Chondrocyte (in vitro differentiated cells): ENCODE data around the gene ERFL. TPM values are rescaled to one million over a fixed set of nuclear protein-coding genes. Genes with fewer than 3 reads are reported as not detected.

Experiments
- DNase-seq: peaks from one replicate; pipeline ENCODE4 v3.0.0; 2021; ENCODE audit warnings: mixed read lengths, low spot score
- H3K27ac Mint-ChIP-seq: one replicate; pipeline ENCODE4 v1.8.0; 2021; ENCODE audit warnings: mild to moderate bottlenecking, moderate library complexity, mixed read lengths; ENCODE audit not compliant: unreplicated experiment
- H3K27me3 Mint-ChIP-seq: 2 replicates; pipeline ENCODE4 v1.8.0; 2021; ENCODE audit warnings: low read depth, mixed read lengths
- H3K36me3 Mint-ChIP-seq: 2 replicates; pipeline ENCODE4 v1.8.0; 2021; ENCODE audit warnings: low read depth, mixed read lengths
- H3K4me1 Mint-ChIP-seq: 2 replicates; pipeline ENCODE4 v1.8.0; 2021; ENCODE audit warnings: low read depth, mild to moderate bottlenecking, mixed read lengths
- H3K4me3 Mint-ChIP-seq: one replicate; pipeline ENCODE4 v1.8.0; 2021; ENCODE audit warnings: mild to moderate bottlenecking, moderate library complexity, mixed read lengths; ENCODE audit not compliant: unreplicated experiment
- H3K9me3 Mint-ChIP-seq: 2 replicates; pipeline ENCODE4 v1.8.0; 2021; ENCODE audit warnings: low read depth, mixed read lengths
- CTCF ChIP-seq: fragments of 200-600 bp; sonication (generic); IDR thresholded peaks from 2 replicates; pipeline ENCODE4 v1.5.0; 2021; ENCODE audit warnings: antibody characterized with exemption, mild to moderate bottlenecking, moderate library complexity
- total RNA-seq: library from RNA; stranded (reverse); gene quantifications from 3 replicates; pipeline ENCODE4 v1.2.1, GENCODE V29; 2021

The ERFL gene
- total RNA-seq, 1 donor from 2014 or later: 0.35 TPM

- Mint-ChIP-seq H3K9me3 (no peaks in the 10 kb centered on the region), H3K4me1 (no peaks in the 10 kb centered on the region), H3K27ac (no peak overlapping the region), H3K36me3 (peaks cover 45% of the 10 kb centered on the region), H3K4me3 (no peak overlapping the region), H3K27me3 (no peaks in the 10 kb centered on the region)
- peak; percentile 75 for DNase-seq
- no peak for TF ChIP-seq CTCF
These were observed 24.9 kb downstream of the ERFL start for GRCh38 chr19:41903193-41903953.

GRCh38 chr19:41902594-41902993 is 25.7 kb downstream of the ERFL start:
- peak; percentile 75 for DNase-seq
- no peaks in the 10 kb centered on the region for H3K4me1 Mint-ChIP-seq
- TF ChIP-seq CTCF: no peak
- no peak overlapping the region for H3K27ac Mint-ChIP-seq
- peaks cover 49% of the 10 kb centered on the region for H3K36me3 Mint-ChIP-seq
- H3K4me3 Mint-ChIP-seq: no peak overlapping the region
- H3K9me3 Mint-ChIP-seq: no peaks in the 10 kb centered on the region
- no peaks in the 10 kb centered on the region for H3K27me3 Mint-ChIP-seq

- H3K4me1 Mint-ChIP-seq: no peaks in the 10 kb centered on the region
- no peaks in the 10 kb centered on the region for H3K27me3 Mint-ChIP-seq
- no peaks in the 10 kb centered on the region for H3K9me3 Mint-ChIP-seq
- no peak overlapping the region for H3K4me3 Mint-ChIP-seq
- no peak for TF ChIP-seq CTCF
- H3K27ac Mint-ChIP-seq: no peak overlapping the region
- no peak for DNase-seq
- H3K36me3 Mint-ChIP-seq: peaks cover 44% of the 10 kb centered on the region
These were observed 26.4 kb downstream of the ERFL start for GRCh38 chr19:41901707-41902360.

GRCh38 chr19:41898235-41898634 is 30.0 kb downstream of the ERFL start:
- Mint-ChIP-seq H3K27me3 (no peaks in the 10 kb centered on the region), H3K9me3 (no peaks in the 10 kb centered on the region), H3K36me3 (peaks cover 32% of the 10 kb centered on the region), H3K4me3 (no peak overlapping the region), H3K27ac (no peak overlapping the region), H3K4me1 (no peaks in the 10 kb centered on the region)
- no peak for TF ChIP-seq CTCF
- no peak for DNase-seq

- Mint-ChIP-seq H3K36me3 (peaks cover 31% of the 10 kb centered on the region), H3K4me1 (no peaks in the 10 kb centered on the region), H3K9me3 (no peaks in the 10 kb centered on the region), H3K27ac (no peak overlapping the region), H3K4me3 (no peak overlapping the region), H3K27me3 (no peaks in the 10 kb centered on the region)
- DNase-seq: peak; percentile 87
- no peak for TF ChIP-seq CTCF
These were observed 30.4 kb downstream of the ERFL start for GRCh38 chr19:41897820-41898219.
